GM23248 (cell line): ENCODE results near the gene GAREM2.

ENCODE experiments used
- EZH2 ChIP-seq: fragments of 200-600 bp; sonication (generic); IDR thresholded peaks from 2 replicates; pipeline ENCODE4 v1.6.1; 2018; ENCODE audit warnings: antibody characterized with exemption, mild to moderate bottlenecking; ENCODE audit not compliant: insufficient read depth, poor library complexity, severe bottlenecking
- EZH2phosphoT487 ChIP-seq: fragments of 200-600 bp; sonication (generic); IDR thresholded peaks from 2 replicates; pipeline ENCODE4 v1.6.1; 2018; ENCODE audit warnings: antibody characterized with exemption, moderate library complexity, mild to moderate bottlenecking, low read depth; ENCODE audit not compliant: insufficient read depth

DNA sequence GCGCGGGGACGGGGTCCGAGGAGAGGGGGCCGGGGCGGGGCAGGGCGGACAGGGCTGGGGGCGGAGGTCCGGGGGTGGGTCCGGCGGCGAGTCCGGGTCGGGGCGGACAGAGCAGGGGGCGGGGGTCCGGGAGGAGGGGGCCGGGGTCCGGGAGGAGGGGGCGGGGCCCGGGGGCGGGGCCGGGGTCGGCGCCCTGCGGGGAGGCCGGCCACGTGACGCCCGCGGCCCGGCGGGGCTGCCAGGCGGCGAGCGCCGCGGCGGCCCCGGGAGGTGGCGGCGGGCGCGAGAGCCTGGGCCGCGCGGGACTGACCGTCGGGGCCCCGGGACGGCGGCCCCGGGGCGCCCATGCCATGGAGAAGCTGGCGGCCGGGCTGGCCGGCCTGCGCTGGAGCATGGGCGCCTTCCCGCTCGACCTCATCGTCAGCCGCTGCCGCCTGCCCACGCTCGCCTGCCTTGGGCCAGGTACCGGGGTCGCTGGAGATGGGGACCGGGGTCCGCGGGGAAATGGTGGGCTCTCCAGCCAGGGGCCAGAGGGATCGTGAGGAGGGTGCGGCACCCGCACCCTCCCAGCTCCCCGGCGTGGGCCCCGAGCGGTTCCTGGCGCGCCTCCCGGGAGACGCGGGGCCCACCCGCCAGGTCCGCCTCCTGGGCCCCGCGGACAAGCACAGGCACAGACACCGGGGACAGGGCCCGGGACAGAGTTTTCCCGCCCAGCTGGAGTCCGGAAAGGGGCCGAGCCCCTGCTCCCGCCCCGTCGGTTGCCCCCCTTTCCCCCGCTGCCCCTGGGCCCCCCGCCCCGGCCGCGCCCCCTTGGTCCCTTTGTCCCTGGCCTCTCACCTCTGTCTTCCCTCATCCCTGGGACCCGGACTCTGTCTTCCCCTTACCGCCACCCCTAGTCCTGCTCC is at the start of gene GAREM2:
- TF ChIP-seq EZH2phosphoT487 (0 out of 2 replicates have a peak, but pooled peaks have one; percentile 26), EZH2 (peak; percentile 82)
